HFFc6 (cell line): Measurements from ENCODE around the gene IFT122. TPM values are rescaled to one million over a fixed set of nuclear protein-coding genes. Genes with fewer than 3 reads are reported as not detected.

Experiments
- DNase-seq: peaks from one replicate; pipeline ENCODE4 v3.0.0-alpha.2; 2018
- H3K27ac Mint-ChIP-seq: 2 replicates; pipeline ENCODE4 v1.8.0; 2020; ENCODE audit warnings: mild to moderate bottlenecking, mixed read lengths
- H3K27me3 Mint-ChIP-seq: 2 replicates; pipeline ENCODE4 v1.8.0; 2021; ENCODE audit warnings: mild to moderate bottlenecking, moderate library complexity, mixed read lengths; ENCODE audit not compliant: insufficient read depth
- H3K36me3 Mint-ChIP-seq: 2 replicates; pipeline ENCODE4 v1.8.0; 2021; ENCODE audit warnings: low read depth, mixed read lengths
- H3K4me1 Mint-ChIP-seq: 2 replicates; pipeline ENCODE4 v1.8.0; 2020; ENCODE audit warnings: low read depth, mixed read lengths
- H3K4me3 Mint-ChIP-seq: 2 replicates; pipeline ENCODE4 v1.8.0; 2020; ENCODE audit warnings: mild to moderate bottlenecking, moderate library complexity, mixed read lengths
- H3K9me3 Mint-ChIP-seq: 2 replicates; pipeline ENCODE4 v1.8.0; 2020; ENCODE audit warnings: mild to moderate bottlenecking, mixed read lengths
- CTCF ChIP-seq: fragments of 200-600 bp; sonication (generic); IDR thresholded peaks from 2 replicates; pipeline ENCODE4 v1.5.0; 2021; ENCODE audit warnings: antibody characterized with exemption, mild to moderate bottlenecking
- total RNA-seq, 6 experiments: library from RNA; stranded (reverse); fragmentation: NEBNext Ultra II Directional; extraction: Animal tissue kit (Norgen Biotek cat#: 25700); gene quantifications; 2 replicates in 1 of 6; 3 replicates in 5 of 6; pipeline ENCODE4 v1.2.3, GENCODE V29; 2021

IFT122 gene
- total RNA-seq, 6 experiments from 2014 or later = 12.2 to 18.8 (median 18.2) TPM

- Mint-ChIP-seq H3K36me3 (peaks cover 24% of the 10 kb centered on the region), H3K27ac (peak overlapping the region; percentile 98), H3K27me3 (peaks cover 2% of the 10 kb centered on the region), H3K9me3 (no peaks in the 10 kb centered on the region), H3K4me1 (peaks cover 62% of the 10 kb centered on the region), H3K4me3 (peak overlapping the region; percentile 95)
- no peak for DNase-seq
- TF ChIP-seq CTCF = no peak
Measured at GRCh38 chr3:129441215-129441614, 1.2 kb downstream of the IFT122 start.

DNA sequence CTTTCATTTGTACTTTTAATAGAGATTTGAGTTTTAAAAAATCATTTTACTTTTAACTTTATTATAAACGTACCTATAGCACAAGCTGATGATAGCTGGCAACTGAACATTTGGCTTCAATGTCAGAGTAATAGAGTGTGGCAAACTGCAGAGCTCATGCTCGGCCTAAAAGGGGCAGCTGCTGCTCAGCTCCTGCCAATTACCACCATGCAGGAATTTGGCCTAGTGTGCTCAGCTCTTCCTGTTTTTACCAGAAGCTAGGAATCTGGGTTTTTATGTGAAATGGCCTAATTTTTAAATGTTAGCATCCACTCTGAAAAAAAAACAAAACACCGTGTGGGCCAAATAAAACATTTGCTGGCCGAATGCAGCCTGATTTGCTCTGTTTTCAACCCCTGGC, 1.8 kb downstream of the IFT122 start:
- peak overlapping the region; percentile 95 for H3K4me3 Mint-ChIP-seq
- peak; percentile 20; the same call in 1 of the 2 replicates for TF ChIP-seq CTCF
- H3K4me1 Mint-ChIP-seq = peaks cover 61% of the 10 kb centered on the region
- peak; percentile 30 for DNase-seq
- no peaks in the 10 kb centered on the region for H3K9me3 Mint-ChIP-seq
- H3K27me3 Mint-ChIP-seq = peaks cover 2% of the 10 kb centered on the region
- H3K27ac Mint-ChIP-seq = peak overlapping the region; percentile 98
- peaks cover 20% of the 10 kb centered on the region for H3K36me3 Mint-ChIP-seq

DNA sequence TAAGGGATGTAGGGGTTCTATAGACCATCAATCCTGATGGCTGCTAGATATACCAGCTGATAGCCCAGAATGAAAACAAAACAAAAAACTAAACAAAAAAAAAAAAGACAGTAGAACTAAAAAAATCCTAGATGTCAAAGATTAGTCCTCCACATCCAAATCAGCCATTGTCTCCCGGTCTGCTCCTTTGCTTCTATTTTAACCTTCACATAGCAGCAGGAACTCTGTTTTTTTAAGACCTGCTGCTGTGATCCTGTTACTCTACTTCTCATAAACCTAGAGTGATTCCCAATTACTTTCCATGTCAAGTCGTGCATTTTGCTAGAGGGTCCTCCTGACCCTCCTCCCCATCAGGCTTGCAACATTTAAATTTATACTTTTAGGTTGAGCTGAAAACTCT, 2.5 kb downstream of the IFT122 start:
- peak overlapping the region; percentile 98 for H3K27ac Mint-ChIP-seq
- peaks cover 61% of the 10 kb centered on the region for H3K4me1 Mint-ChIP-seq
- H3K36me3 Mint-ChIP-seq = peaks cover 15% of the 10 kb centered on the region
- DNase-seq = no peak
- peak overlapping the region; percentile 95 for H3K4me3 Mint-ChIP-seq
- TF ChIP-seq CTCF = no peak
- peaks cover 2% of the 10 kb centered on the region for H3K27me3 Mint-ChIP-seq
- no peaks in the 10 kb centered on the region for H3K9me3 Mint-ChIP-seq

GRCh38 chr3:129442947-129443346, 2.9 kb downstream of the IFT122 start:
- peak overlapping the region; percentile 95 for H3K4me3 Mint-ChIP-seq
- H3K27ac Mint-ChIP-seq = peak overlapping the region; percentile 98; the same call in 1 of the 2 replicates
- no peaks in the 10 kb centered on the region for H3K9me3 Mint-ChIP-seq
- peaks cover 56% of the 10 kb centered on the region for H3K4me1 Mint-ChIP-seq
- DNase-seq = no peak
- TF ChIP-seq CTCF = no peak
- peaks cover 2% of the 10 kb centered on the region for H3K27me3 Mint-ChIP-seq
- H3K36me3 Mint-ChIP-seq = peaks cover 10% of the 10 kb centered on the region

- DNase-seq = no peak
- no peak for TF ChIP-seq CTCF
- Mint-ChIP-seq H3K36me3 (peaks cover 4% of the 10 kb centered on the region), H3K4me1 (peaks cover 47% of the 10 kb centered on the region), H3K27me3 (no peaks in the 10 kb centered on the region; the same call in 1 of the 2 replicates), H3K4me3 (no peak overlapping the region), H3K9me3 (no peaks in the 10 kb centered on the region), H3K27ac (no peak overlapping the region)
Measured at GRCh38 chr3:129445471-129445870, 5.4 kb downstream of the IFT122 start.

GRCh38 chr3:129446926-129447325, 6.9 kb downstream of the IFT122 start:
- H3K36me3 Mint-ChIP-seq = peaks cover 6% of the 10 kb centered on the region
- H3K27me3 Mint-ChIP-seq = no peaks in the 10 kb centered on the region; the same call in 1 of the 2 replicates
- DNase-seq = no peak
- no peak for TF ChIP-seq CTCF
- peaks cover 33% of the 10 kb centered on the region for H3K4me1 Mint-ChIP-seq
- H3K9me3 Mint-ChIP-seq = no peaks in the 10 kb centered on the region
- H3K27ac Mint-ChIP-seq = no peak overlapping the region
- no peak overlapping the region for H3K4me3 Mint-ChIP-seq
